ENCODE results near the gene CFAP45.
"Not testable (repeated sequence)": the region's sequence is repeated elsewhere in the genome, so short reads cannot be mapped to it uniquely, and the experiment has no call there.

DNA sequence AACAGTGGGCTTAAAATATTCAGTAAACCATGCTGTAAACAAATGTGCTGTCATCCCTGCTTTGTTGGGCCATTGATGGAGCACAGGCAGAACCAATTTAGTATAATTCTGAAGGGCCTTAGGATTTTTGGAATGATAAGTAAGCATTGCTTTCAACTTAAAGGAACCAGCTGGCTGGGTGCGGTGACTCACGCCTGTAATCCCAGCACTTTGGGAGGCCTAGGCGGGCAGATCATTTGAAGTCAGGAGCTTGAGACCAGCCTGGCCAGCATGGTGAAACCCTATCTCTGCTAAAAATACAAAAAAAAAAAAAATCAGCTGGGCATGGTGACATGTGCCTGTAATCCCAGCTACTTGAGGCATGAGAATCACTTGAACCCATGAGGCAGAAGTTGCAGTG lies 4.1 kb upstream of the CFAP45 start:
- TF ChIP-seq JUNB (IDR thresholded peaks at IDR 0.05; ENCODE audit: unreplicated experiment); POLR2AphosphoS5 (IDR thresholded peaks at IDR 0.05; ENCODE audit: low read depth); EZH2 (IDR thresholded peaks at IDR 0.05; ENCODE audit: low read depth, unreplicated experiment); EZH2phosphoT487 (IDR thresholded peaks at IDR 0.05; ENCODE audit: unreplicated experiment); CREB1 (CRISPR knock-in tag; IDR thresholded peaks at IDR 0.05; ENCODE audit: low read depth); NANOG (IDR thresholded peaks at IDR 0.05; ENCODE audit: borderline replicate concordance); ZNF331 (CRISPR knock-in tag; IDR thresholded peaks at IDR 0.05; ENCODE audit: low read depth): not testable (repeated sequence)
- TF ChIP-seq, protein P1, sequence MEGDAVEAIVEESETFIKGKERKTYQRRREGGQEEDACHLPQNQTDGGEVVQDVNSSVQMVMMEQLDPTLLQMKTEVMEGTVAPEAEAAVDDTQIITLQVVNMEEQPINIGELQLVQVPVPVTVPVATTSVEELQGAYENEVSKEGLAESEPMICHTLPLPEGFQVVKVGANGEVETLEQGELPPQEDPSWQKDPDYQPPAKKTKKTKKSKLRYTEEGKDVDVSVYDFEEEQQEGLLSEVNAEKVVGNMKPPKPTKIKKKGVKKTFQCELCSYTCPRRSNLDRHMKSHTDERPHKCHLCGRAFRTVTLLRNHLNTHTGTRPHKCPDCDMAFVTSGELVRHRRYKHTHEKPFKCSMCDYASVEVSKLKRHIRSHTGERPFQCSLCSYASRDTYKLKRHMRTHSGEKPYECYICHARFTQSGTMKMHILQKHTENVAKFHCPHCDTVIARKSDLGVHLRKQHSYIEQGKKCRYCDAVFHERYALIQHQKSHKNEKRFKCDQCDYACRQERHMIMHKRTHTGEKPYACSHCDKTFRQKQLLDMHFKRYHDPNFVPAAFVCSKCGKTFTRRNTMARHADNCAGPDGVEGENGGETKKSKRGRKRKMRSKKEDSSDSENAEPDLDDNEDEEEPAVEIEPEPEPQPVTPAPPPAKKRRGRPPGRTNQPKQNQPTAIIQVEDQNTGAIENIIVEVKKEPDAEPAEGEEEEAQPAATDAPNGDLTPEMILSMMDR (conservative IDR thresholded peaks at IDR 0.05; ENCODE audit: low read depth in 2 of 2), result not testable (repeated sequence)
- TF ChIP-seq, protein P2, sequence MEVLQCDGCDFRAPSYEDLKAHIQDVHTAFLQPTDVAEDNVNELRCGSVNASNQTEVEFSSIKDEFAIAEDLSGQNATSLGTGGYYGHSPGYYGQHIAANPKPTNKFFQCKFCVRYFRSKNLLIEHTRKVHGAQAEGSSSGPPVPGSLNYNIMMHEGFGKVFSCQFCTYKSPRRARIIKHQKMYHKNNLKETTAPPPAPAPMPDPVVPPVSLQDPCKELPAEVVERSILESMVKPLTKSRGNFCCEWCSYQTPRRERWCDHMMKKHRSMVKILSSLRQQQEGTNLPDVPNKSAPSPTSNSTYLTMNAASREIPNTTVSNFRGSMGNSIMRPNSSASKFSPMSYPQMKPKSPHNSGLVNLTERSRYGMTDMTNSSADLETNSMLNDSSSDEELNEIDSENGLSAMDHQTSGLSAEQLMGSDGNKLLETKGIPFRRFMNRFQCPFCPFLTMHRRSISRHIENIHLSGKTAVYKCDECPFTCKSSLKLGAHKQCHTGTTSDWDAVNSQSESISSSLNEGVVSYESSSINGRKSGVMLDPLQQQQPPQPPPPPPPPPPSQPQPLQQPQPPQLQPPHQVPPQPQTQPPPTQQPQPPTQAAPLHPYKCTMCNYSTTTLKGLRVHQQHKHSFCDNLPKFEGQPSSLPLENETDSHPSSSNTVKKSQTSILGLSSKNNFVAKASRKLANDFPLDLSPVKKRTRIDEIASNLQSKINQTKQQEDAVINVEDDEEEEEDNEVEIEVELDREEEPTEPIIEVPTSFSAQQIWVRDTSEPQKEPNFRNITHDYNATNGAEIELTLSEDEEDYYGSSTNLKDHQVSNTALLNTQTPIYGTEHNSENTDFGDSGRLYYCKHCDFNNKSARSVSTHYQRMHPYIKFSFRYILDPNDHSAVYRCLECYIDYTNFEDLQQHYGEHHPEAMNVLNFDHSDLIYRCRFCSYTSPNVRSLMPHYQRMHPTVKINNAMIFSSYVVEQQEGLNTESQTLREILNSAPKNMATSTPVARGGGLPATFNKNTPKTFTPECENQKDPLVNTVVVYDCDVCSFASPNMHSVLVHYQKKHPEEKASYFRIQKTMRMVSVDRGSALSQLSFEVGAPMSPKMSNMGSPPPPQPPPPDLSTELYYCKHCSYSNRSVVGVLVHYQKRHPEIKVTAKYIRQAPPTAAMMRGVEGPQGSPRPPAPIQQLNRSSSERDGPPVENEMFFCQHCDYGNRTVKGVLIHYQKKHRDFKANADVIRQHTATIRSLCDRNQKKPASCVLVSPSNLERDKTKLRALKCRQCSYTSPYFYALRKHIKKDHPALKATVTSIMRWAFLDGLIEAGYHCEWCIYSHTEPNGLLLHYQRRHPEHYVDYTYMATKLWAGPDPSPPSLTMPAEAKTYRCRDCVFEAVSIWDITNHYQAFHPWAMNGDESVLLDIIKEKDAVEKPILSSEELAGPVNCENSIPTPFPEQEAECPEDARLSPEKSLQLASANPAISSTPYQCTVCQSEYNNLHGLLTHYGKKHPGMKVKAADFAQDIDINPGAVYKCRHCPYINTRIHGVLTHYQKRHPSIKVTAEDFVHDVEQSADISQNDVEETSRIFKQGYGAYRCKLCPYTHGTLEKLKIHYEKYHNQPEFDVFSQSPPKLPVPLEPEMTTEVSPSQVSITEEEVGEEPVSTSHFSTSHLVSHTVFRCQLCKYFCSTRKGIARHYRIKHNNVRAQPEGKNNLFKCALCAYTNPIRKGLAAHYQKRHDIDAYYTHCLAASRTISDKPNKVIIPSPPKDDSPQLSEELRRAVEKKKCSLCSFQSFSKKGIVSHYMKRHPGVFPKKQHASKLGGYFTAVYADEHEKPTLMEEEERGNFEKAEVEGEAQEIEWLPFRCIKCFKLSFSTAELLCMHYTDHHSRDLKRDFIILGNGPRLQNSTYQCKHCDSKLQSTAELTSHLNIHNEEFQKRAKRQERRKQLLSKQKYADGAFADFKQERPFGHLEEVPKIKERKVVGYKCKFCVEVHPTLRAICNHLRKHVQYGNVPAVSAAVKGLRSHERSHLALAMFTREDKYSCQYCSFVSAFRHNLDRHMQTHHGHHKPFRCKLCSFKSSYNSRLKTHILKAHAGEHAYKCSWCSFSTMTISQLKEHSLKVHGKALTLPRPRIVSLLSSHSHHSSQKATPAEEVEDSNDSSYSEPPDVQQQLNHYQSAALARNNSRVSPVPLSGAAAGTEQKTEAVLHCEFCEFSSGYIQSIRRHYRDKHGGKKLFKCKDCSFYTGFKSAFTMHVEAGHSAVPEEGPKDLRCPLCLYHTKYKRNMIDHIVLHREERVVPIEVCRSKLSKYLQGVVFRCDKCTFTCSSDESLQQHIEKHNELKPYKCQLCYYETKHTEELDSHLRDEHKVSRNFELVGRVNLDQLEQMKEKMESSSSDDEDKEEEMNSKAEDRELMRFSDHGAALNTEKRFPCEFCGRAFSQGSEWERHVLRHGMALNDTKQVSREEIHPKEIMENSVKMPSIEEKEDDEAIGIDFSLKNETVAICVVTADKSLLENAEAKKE (CRISPR knock-in tag; IDR thresholded peaks at IDR 0.05), result not testable (repeated sequence)
- TF ChIP-seq, protein P3, sequence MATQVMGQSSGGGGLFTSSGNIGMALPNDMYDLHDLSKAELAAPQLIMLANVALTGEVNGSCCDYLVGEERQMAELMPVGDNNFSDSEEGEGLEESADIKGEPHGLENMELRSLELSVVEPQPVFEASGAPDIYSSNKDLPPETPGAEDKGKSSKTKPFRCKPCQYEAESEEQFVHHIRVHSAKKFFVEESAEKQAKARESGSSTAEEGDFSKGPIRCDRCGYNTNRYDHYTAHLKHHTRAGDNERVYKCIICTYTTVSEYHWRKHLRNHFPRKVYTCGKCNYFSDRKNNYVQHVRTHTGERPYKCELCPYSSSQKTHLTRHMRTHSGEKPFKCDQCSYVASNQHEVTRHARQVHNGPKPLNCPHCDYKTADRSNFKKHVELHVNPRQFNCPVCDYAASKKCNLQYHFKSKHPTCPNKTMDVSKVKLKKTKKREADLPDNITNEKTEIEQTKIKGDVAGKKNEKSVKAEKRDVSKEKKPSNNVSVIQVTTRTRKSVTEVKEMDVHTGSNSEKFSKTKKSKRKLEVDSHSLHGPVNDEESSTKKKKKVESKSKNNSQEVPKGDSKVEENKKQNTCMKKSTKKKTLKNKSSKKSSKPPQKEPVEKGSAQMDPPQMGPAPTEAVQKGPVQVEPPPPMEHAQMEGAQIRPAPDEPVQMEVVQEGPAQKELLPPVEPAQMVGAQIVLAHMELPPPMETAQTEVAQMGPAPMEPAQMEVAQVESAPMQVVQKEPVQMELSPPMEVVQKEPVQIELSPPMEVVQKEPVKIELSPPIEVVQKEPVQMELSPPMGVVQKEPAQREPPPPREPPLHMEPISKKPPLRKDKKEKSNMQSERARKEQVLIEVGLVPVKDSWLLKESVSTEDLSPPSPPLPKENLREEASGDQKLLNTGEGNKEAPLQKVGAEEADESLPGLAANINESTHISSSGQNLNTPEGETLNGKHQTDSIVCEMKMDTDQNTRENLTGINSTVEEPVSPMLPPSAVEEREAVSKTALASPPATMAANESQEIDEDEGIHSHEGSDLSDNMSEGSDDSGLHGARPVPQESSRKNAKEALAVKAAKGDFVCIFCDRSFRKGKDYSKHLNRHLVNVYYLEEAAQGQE (IDR thresholded peaks at IDR 0.05; ENCODE audit: unreplicated experiment), result not testable (repeated sequence)

All from GM23338 (cell line).